ENCODE results near the gene BLOC1S4.
A peak's percentile ranks its signal among the peaks of the same experiment; 100 is the strongest.
"Not testable (repeated sequence)": the region's sequence is repeated elsewhere in the genome, so short reads cannot be mapped to it uniquely, and the experiment has no call there.

The BLOC1S4 gene

GRCh38 chr4:6750286-6751221 lies 34.6 kb downstream of the BLOC1S4 start:
- TF ChIP-seq GATA1 (IDR thresholded peaks at IDR 0.05; ENCODE audit: low read depth, low read length) (no peak), POLR2A (IDR thresholded peaks at IDR 0.05; ENCODE audit: low read length) (no peak)
- no peak for DNase-seq

DNA sequence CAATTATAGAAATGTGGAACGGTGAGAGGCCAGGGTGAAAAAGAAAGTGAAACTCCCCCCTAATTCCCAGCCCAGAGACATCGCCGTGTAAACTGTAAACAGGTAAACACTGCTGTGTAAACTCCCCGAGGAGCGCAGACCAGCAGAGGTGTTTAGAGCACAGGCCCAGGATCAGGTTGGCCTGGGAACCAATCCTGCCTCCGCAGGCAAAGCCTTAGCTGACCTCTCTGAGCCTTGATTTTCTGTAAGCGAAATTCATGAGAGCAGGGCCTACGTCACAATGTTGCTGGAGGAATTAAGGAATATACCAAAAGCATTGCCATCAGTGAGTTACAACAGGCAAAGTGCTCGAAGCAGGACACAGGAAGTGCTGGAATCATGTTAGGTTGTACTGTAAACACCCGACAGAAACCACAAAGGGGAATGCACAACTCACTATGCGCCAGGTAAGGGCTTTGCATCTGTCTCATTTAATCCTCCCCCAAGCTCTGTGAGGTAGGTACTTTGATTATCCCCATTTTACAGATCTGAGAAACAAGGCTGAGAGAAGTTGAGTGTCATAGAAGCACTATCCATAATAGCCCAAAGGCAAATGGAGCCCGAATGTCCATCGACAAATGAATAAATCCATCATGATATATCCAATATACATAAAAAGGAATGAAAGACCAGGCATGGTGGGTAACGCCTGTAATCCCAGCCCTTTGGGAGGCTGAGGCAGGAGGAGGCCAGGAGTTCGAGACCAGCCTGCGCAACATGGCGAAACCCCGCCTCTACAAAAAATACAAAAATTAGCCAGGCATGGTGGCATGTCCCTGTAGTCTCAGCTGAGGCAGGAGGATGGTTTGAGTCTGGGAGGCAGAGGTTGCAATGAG lies 35.9 kb downstream of the BLOC1S4 start:
- no peak for TF ChIP-seq GATA1 (IDR thresholded peaks at IDR 0.05; ENCODE audit: low read depth, low read length)
- TF ChIP-seq POLR2A (IDR thresholded peaks at IDR 0.05; ENCODE audit: low read length) = no peak
- DNase-seq = no peak

DNA sequence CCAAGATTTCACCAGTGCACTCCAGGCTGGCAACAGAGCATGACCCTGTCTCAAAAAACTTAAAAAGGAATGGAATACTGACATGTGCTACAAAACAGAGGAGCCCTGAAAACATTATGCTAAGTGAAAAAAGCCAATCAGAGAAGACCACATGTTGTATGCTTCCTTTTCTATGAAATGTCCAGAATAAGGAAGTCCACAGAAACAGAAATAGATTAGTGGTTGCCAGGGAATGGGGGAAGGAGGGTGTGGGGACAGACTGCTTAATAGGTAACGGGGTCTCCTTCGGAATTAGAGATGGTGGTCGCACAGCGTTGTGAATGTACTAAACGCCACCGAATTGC lies 36.5 kb downstream of the BLOC1S4 start:
- TF ChIP-seq POLR2A (IDR thresholded peaks at IDR 0.05; ENCODE audit: low read length) (no peak), GATA1 (IDR thresholded peaks at IDR 0.05; ENCODE audit: low read depth, low read length) (no peak)

GRCh38 chr4:6753103-6753560 lies 37.2 kb downstream of the BLOC1S4 start:
- no peak for DNase-seq
- TF ChIP-seq GATA1 (IDR thresholded peaks at IDR 0.05; ENCODE audit: low read depth, low read length) (no peak), POLR2A (IDR thresholded peaks at IDR 0.05; ENCODE audit: low read length) (no peak)

More for the DNA sequence above, 36.5 kb downstream of the BLOC1S4 start:
- DNase-seq = no peak

DNA sequence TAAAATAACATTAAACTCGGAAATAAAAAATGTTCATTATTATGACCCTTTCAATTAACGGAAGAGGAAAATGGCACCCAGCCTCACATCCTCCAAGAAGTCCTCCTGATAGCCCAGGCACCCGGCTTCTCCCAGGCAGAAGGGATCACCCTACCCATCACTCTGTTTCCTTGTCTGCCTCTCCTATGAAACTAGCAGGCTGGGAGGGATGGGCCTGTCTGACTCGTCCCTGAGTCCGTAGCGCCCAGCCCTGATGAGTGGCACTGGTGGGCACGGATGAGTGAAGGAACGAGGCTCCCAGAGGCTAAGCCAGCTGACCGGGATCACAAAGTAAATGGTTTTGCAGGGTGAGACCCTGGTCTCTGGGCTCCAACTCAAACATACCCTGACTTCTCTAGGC lies 37.9 kb downstream of the BLOC1S4 start:
- no peak for DNase-seq
- TF ChIP-seq GATA1 (IDR thresholded peaks at IDR 0.05; ENCODE audit: low read depth, low read length) = no peak

DNA sequence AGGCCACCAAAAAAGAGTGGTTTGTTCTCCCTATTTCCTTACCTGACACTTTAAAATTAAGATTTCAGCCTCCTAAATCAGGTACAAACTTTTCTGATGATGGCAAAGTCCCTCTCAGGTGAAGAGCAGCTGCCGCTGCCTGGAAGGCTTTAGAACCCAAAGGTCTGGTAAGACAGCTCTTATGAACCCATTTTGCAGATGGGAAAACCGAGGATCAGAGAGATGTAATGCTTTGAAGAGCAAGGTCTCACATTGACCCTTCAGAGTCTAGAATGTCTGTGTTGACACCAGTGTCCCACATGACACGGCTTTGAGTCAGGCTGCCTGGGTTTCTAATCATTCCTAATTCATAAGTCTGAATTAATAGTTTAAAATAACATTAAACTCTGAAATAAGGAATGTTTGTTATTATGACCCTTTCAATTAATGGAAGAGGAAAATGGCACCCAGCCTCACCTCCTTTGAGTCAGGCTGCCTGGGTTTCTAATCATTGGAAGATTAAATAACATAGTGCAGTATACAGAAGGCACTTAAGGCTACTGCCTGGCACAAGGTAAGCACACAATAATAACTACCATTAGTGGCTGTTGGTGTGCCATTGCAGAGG lies 38.6 kb downstream of the BLOC1S4 start:
- TF ChIP-seq GATA1 (IDR thresholded peaks at IDR 0.05; ENCODE audit: low read depth, low read length) = no peak
- TF ChIP-seq POLR2A (IDR thresholded peaks at IDR 0.05; ENCODE audit: low read length) = no peak
- no peak for DNase-seq

DNA sequence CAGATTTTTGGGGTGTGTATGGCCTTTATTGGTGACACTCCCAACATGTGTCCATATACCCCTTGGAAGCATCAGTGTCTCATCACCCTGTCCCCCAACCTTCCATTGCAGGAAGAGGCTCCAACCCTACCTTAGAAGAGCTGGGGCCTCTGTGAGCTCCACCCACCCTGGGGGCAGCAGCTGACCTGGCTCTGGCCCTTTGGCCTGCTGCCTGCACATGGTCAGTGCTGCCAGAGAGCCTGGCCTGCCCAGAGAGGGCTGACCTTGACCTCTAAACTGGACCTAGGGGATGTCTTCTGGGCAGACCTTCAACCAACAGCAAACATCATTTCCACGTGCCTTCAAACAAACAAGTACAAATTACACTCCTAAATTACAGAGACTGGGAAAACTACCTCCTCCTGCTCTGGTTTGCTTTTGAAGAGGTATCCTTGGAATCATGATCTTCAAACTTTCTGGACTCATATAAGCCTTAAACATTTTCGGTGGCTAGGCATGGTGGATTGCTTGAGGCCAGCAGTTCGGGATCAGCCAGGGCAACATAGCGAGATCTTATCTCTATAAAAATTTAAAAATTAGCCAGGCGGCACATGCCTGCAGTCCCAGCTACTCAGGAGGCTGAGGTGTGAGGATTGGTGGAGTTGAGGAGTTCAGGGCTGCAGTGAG lies 39.2 kb downstream of the BLOC1S4 start:
- DNase-seq = no peak
- no peak for TF ChIP-seq GATA1 (IDR thresholded peaks at IDR 0.05; ENCODE audit: low read depth, low read length)
- no peak for TF ChIP-seq POLR2A (IDR thresholded peaks at IDR 0.05; ENCODE audit: low read length)

GRCh38 chr4:6756345-6756744 lies 40.4 kb downstream of the BLOC1S4 start:
- DNase-seq = not testable (repeated sequence)

DNA sequence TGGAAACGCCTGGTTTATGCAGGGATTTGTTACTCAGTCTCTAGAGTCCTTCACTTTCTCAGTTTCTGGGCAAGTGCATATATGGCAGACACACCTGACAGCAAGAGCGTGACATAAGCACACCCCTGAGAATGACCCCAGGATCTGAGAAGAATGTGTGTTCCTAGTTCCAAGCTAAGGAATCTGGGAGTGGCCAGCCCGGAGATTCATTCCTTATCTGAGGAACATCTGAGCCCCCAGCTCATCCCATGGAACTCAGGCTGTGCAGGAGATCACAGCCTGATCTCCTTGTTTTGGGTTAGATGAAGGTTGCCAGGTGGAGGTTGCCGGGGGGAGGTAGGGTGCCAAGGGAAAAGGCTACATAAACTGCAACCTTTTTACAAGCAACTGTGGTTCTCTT lies 42.8 kb downstream of the BLOC1S4 start:
- no peak for DNase-seq
- TF ChIP-seq POLR2A (IDR thresholded peaks at IDR 0.05; ENCODE audit: low read length) (no peak), GATA1 (IDR thresholded peaks at IDR 0.05; ENCODE audit: low read depth, low read length) (no peak)

DNA sequence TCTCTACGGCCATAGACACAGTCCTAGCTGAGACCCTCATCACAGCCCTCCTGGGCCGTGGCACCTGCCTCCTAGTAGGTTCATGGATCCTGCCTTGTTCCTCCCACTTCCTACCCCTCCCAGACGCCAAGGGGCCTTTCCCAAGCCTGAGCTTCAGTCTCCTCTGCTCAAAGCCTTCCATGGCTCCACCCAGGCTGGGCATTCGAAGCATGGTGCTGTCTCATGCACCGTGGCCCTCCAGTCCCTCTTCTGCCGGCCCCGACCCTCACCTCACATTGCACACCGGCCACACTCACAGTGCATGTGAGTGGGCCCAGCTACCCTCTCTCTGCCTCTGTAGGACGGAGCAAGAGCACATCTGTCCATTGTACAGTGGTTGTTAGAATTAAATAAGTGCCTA lies 44.9 kb downstream of the BLOC1S4 start:
- no peak for DNase-seq
- TF ChIP-seq GATA1 (IDR thresholded peaks at IDR 0.05; ENCODE audit: low read depth, low read length) = no peak
- TF ChIP-seq POLR2A (IDR thresholded peaks at IDR 0.05; ENCODE audit: low read length) = no peak

DNA sequence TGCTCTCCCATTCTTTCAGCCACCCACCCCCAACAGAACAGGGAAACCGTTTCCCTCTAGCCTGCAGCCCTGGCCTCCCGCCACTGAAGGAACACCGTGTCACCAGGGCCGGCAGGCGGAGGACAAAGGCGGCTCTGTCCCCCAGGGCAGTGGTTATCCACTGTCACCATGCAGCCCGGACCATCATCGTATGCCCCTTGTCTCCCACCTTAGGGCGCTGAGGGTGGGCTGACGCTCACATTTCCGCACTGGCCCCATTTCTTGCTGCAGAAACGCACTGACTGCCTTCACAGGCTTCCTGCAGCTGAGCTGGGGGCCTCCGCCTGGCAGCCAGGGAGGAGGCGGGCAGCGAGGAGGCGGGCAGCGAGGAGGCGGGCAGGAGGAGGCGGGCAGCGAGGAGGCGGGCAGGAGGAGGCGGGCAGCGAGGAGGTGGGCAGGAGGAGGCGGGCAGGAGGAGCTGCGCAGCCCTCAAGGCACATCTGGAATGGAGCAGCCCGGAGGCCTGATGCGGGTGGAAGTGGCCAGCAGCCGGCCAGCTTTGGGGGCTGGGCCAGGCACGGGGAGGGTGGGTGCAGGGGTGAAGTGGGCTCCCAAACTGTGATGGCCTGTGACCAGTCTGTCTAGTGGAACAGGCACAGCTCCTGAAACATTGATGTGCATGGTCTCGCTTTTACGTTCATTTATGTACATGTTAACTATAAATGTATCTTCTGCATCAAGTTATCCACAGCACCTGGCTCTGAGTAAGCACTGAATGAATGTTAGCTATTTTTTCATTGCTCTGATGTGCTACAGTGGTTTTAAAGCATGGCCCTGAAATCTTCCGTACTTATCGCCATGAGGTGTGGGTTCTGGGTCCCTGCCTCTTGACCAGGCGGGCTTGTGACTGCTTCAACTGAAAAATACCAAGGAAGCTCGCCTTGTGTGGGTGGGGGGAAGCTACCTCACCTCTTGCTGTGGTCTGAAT lies 46.0 kb downstream of the BLOC1S4 start:
- DNase-seq = no peak

DNA sequence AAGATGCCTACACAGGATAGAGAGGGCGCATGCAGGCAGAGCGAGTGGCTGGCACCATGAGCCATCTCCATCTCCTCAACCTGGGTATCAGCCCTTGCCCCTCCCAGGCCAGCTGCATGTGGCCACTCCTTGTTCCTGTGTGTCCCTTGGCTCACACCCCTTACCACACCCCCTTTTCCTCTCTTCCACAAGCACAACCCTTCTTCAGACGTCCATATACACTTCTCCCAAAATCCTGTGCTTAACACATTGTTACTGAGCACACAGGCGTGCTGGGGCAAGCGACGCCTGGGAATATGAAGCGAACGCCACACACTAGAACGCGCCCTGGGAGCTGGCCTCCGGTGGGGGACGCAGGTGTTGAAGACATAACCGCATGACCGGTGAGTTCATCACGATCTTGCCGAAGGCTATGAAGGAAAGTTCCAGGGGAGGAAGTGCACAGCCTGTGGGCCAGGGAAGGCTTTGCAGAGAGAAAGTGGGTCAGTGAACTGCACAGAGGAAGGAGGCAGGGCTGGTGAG lies 47.4 kb downstream of the BLOC1S4 start:
- TF ChIP-seq POLR2A (IDR thresholded peaks at IDR 0.05; ENCODE audit: low read length) = no peak
- no peak for TF ChIP-seq GATA1 (IDR thresholded peaks at IDR 0.05; ENCODE audit: low read depth, low read length)
- peak in 1 of 2 experiments; percentile 21 for DNase-seq

More for the DNA sequence above, 46.0 kb downstream of the BLOC1S4 start:
- no peak for TF ChIP-seq POLR2A (IDR thresholded peaks at IDR 0.05; ENCODE audit: low read length)
- TF ChIP-seq GATA1 (IDR thresholded peaks at IDR 0.05; ENCODE audit: low read depth, low read length) = no peak
